Renal pelvis (tissue), 12 donors: ENCODE results near the gene EDN3. TPM values are rescaled to one million over a fixed set of nuclear protein-coding genes. Genes with fewer than 3 reads are reported as not detected.

Experiments
- DNase-seq: peaks from one replicate; pipeline ENCODE4 v3.0.0-alpha.2; 2013
- long read RNA-seq, 16 experiments: transcript quantifications; one replicate each; lab custom pipeline, GENCODE V29; 2026
- polyA plus RNA-seq, 3 donors: library from polyadenylated mRNA; unstranded; fragments of 120-200 nt; gene quantifications; one replicate each; pipeline ENCODE4 v1.2.1, GENCODE V29; 2013; ENCODE audit not compliant: insufficient read length in 3 of 3

EDN3 gene
- 1 to 10 TPM; 5.0 to 6.1 (median 5.1) TPM for polyA plus RNA-seq
- long read RNA-seq, donor 1, partial matches to known transcripts = 0 of 3 reads
- long read RNA-seq, donor 1, other reads (novel, unspliced or antisense) = 0 of 3 reads
- long read RNA-seq, donor 2, partial matches to known transcripts = 0 of 3 reads
- long read RNA-seq, donor 2, other reads (novel, unspliced or antisense) = 0 of 3 reads
- long read RNA-seq, donor 3, partial matches to known transcripts = 0 of 5 reads
- long read RNA-seq, donor 3, other reads (novel, unspliced or antisense) = 0 of 5 reads
- long read RNA-seq, donor 4, partial matches to known transcripts = 0 of 1 reads
- long read RNA-seq, donor 4, other reads (novel, unspliced or antisense) = 0 of 1 reads
- long read RNA-seq, donor 5 = 0 reads
- long read RNA-seq, donor 6, partial matches to known transcripts = 0 of 2 reads
- long read RNA-seq, donor 6, other reads (novel, unspliced or antisense) = 0 of 2 reads
- long read RNA-seq, donor 7, partial matches to known transcripts = 0 of 3 reads
- long read RNA-seq, donor 7, other reads (novel, unspliced or antisense) = 0 of 3 reads
- long read RNA-seq, donor 8, partial matches to known transcripts = 0 of 1 reads
- long read RNA-seq, donor 8, other reads (novel, unspliced or antisense) = 0 of 1 reads
- long read RNA-seq, donor 9, partial matches to known transcripts = 7 of 8 reads
- long read RNA-seq, donor 9, other reads (novel, unspliced or antisense) = 0 of 8 reads
- long read RNA-seq, donor 10, partial matches to known transcripts = 0 of 1 reads
- long read RNA-seq, donor 10, other reads (novel, unspliced or antisense) = 0 of 1 reads
- long read RNA-seq, donor 11, partial matches to known transcripts = 0 of 2 reads
- long read RNA-seq, donor 11, other reads (novel, unspliced or antisense) = 0 of 2 reads
- long read RNA-seq, donor 12, partial matches to known transcripts = 0 of 3 reads
- long read RNA-seq, donor 12, other reads (novel, unspliced or antisense) = 0 of 3 reads
- long read RNA-seq, donor 13 = 0 reads
- long read RNA-seq, donor 14, partial matches to known transcripts = 0 of 2 reads
- long read RNA-seq, donor 14, other reads (novel, unspliced or antisense) = 0 of 2 reads
- long read RNA-seq, donor 15, partial matches to known transcripts = 0 of 8 reads
- long read RNA-seq, donor 15, other reads (novel, unspliced or antisense) = 0 of 8 reads
- long read RNA-seq, donor 16, partial matches to known transcripts = 0 of 2 reads
- long read RNA-seq, donor 16, other reads (novel, unspliced or antisense) = 0 of 2 reads

GRCh38 chr20:59300333-59301081 lies at the start of gene EDN3:
EDN3 (plus strand) TSS chr20:59300611; CDS start chr20:59300813, 202 bp downstream.
- DNase-seq = no peak

- no peak for DNase-seq
Measured at GRCh38 chr20:59253325-59253724, 47.1 kb upstream of the EDN3 start.

GRCh38 chr20:59253779-59254319 lies 46.6 kb upstream of the EDN3 start:
- no peak for DNase-seq

GRCh38 chr20:59255256-59255655 lies 45.2 kb upstream of the EDN3 start:
- DNase-seq = no peak

GRCh38 chr20:59258221-59258621 lies 42.2 kb upstream of the EDN3 start:
- DNase-seq = no peak

- DNase-seq = no peak
Measured at GRCh38 chr20:59259946-59260345, 40.5 kb upstream of the EDN3 start.

GRCh38 chr20:59265298-59265697 lies 35.1 kb upstream of the EDN3 start:
- no peak for DNase-seq

GRCh38 chr20:59268870-59269269 lies 31.5 kb upstream of the EDN3 start:
- no peak for DNase-seq

GRCh38 chr20:59269411-59270025 lies 30.9 kb upstream of the EDN3 start:
- no peak for DNase-seq

GRCh38 chr20:59270380-59270779 lies 30.0 kb upstream of the EDN3 start:
- DNase-seq = no peak

GRCh38 chr20:59273739-59274357 lies 26.6 kb upstream of the EDN3 start:
- DNase-seq = no peak

- peak; percentile 61 for DNase-seq
Measured at GRCh38 chr20:59276938-59277337, 23.5 kb upstream of the EDN3 start.

- no peak for DNase-seq
Measured at GRCh38 chr20:59284470-59284869, 15.9 kb upstream of the EDN3 start.

GRCh38 chr20:59289994-59290393 lies 10.4 kb upstream of the EDN3 start:
- no peak for DNase-seq

GRCh38 chr20:59291740-59292383 lies 8.5 kb upstream of the EDN3 start:
- no peak for DNase-seq

- DNase-seq = no peak
Measured at GRCh38 chr20:59295531-59295930, 4.9 kb upstream of the EDN3 start.

GRCh38 chr20:59297686-59298085 lies 2.7 kb upstream of the EDN3 start:
- no peak for DNase-seq

GRCh38 chr20:59299945-59300332 lies 472 bp upstream of the EDN3 start:
- DNase-seq = no peak

GRCh38 chr20:59301343-59302007 lies 1.1 kb downstream of the EDN3 start:
- no peak for DNase-seq
